Gastrocnemius medialis (tissue), 4 donors: ENCODE data around the gene RIBC2.

Source experiments
- POLR2A ChIP-seq, 2 donors: fragments of 450-650 bp; IDR thresholded peaks; one replicate each; pipeline ENCODE4 v1.6.1; 2017; ENCODE audit warnings: antibody characterized with exemption in 2 of 2, mild to moderate bottlenecking in 2 of 2, moderate library complexity in 2 of 2
- TF ChIP-seq, protein P1 (sequence below), 5 experiments: fragments of 450-650 bp in 3 of 5; fragments of 200-600 bp in 2 of 5; sonication (generic) in 2 of 5; IDR thresholded peaks in 4 of 5; conservative IDR thresholded peaks in 1 of 5; 1 replicate in 4 of 5; 2 replicates in 1 of 5; pipeline ENCODE4 v1.5.1; 2016 to 2019; ENCODE audit warnings: antibody characterized with exemption in 5 of 5, mild to moderate bottlenecking in 3 of 5, moderate library complexity in 3 of 5

DNA sequence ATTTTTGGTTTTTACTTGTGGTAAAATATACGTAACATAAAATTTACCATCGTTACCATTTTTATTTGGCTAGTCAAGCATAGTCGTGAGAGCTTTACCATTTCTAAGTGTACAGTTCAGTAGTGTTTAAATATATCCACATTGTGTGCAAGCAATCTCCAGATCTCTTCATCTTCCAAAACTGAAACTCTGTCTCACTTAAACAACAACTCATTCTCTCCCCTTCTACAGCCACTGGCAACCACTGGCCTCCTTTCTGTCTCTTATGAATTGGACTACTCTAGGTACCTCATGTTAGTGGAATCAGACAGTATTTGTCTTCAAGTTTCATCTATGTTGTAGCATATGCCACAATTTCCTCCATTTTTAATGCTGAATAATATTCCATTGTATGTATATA is 37.5 kb upstream of the RIBC2 start:
- TF ChIP-seq, protein P1, sequence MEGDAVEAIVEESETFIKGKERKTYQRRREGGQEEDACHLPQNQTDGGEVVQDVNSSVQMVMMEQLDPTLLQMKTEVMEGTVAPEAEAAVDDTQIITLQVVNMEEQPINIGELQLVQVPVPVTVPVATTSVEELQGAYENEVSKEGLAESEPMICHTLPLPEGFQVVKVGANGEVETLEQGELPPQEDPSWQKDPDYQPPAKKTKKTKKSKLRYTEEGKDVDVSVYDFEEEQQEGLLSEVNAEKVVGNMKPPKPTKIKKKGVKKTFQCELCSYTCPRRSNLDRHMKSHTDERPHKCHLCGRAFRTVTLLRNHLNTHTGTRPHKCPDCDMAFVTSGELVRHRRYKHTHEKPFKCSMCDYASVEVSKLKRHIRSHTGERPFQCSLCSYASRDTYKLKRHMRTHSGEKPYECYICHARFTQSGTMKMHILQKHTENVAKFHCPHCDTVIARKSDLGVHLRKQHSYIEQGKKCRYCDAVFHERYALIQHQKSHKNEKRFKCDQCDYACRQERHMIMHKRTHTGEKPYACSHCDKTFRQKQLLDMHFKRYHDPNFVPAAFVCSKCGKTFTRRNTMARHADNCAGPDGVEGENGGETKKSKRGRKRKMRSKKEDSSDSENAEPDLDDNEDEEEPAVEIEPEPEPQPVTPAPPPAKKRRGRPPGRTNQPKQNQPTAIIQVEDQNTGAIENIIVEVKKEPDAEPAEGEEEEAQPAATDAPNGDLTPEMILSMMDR (IDR thresholded peaks at IDR 0.05 in 4 of 5, conservative IDR thresholded peaks at IDR 0.05 in 1 of 5), result no peak
- TF ChIP-seq POLR2A (IDR thresholded peaks at IDR 0.05), result no peak
